Fibroblast of lung (primary cell): ENCODE results near the gene INTS2. TPM values are rescaled to one million over a fixed set of nuclear protein-coding genes. Genes with fewer than 3 reads are reported as not detected.
A peak's percentile ranks its signal among the peaks of the same experiment; 100 is the strongest.

Source experiments
- DNase-seq, 2 donors: peaks; one replicate each; pipeline versions ENCODE4 v3.0.0 to v3.0.0-alpha.2; 2010; ENCODE audit warnings: low read depth in 2 of 2
- H2AFZ ChIP-seq: 2 replicates; pipeline ENCODE4 v1.5.1; 2012; ENCODE audit warnings: low read length, control low read depth, inconsistent platforms
- H3K27ac ChIP-seq: 2 replicates; pipeline ENCODE4 v1.5.1; 2011; ENCODE audit warnings: low read length, control low read depth; ENCODE audit not compliant: insufficient read depth
- H3K27me3 ChIP-seq: 2 replicates; pipeline ENCODE4 v1.5.1; 2011; ENCODE audit warnings: mild to moderate bottlenecking, low read length; ENCODE audit not compliant: control insufficient read depth, insufficient read depth
- H3K36me3 ChIP-seq: 2 replicates; pipeline ENCODE4 v1.5.1; 2011; ENCODE audit warnings: low read length; ENCODE audit not compliant: control insufficient read depth, insufficient read depth
- H3K4me1 ChIP-seq: 2 replicates; pipeline ENCODE4 v1.5.1; 2011; ENCODE audit warnings: low read length; ENCODE audit not compliant: control insufficient read depth, insufficient read depth; ENCODE audit errors: extremely low read depth
- H3K4me2 ChIP-seq: 2 replicates; pipeline ENCODE4 v1.5.1; 2011; ENCODE audit warnings: low read length, control low read depth; ENCODE audit not compliant: insufficient read depth; ENCODE audit errors: extremely low read depth
- H3K4me3 ChIP-seq, 4 experiments: fragments of 200-600 bp in 1 of 4; sonication (generic) in 1 of 4; replicated peaks in 1 of 4; 2 replicates each; pipeline ENCODE4 v1.5.1; 2011 to 2016; ENCODE audit warnings: low read length in 4 of 4, low read depth in 3 of 4, mild to moderate bottlenecking in 3 of 4, control low read depth in 2 of 4, inconsistent platforms in 1 of 4, mixed read lengths in 1 of 4; ENCODE audit not compliant: insufficient read depth in 1 of 4; ENCODE audit errors: control extremely low read depth in 1 of 4
- H3K79me2 ChIP-seq: 2 replicates; pipeline ENCODE4 v1.5.1; 2012; ENCODE audit warnings: mild to moderate bottlenecking, low read length, inconsistent platforms; ENCODE audit not compliant: control insufficient read depth, insufficient read depth
- H3K9ac ChIP-seq: 2 replicates; pipeline ENCODE4 v1.5.1; 2011; ENCODE audit warnings: mild to moderate bottlenecking, low read length, control low read depth; ENCODE audit not compliant: insufficient read depth
- H3K9me3 ChIP-seq: 2 replicates; pipeline ENCODE4 v1.5.1; 2012; ENCODE audit warnings: low read depth, low read length; ENCODE audit not compliant: control insufficient read depth, insufficient read depth
- H4K20me1 ChIP-seq: 2 replicates; pipeline ENCODE4 v1.5.1; 2011; ENCODE audit warnings: low read length; ENCODE audit not compliant: control insufficient read depth, insufficient read depth; ENCODE audit errors: extremely low read depth
- CTCF ChIP-seq, 2 donors: IDR thresholded peaks in 1 of 2; conservative IDR thresholded peaks in 1 of 2; 1 replicate in 1 of 2; 2 replicates in 1 of 2; pipeline ENCODE4 v1.5.1; 2011 to 2012; ENCODE audit warnings: low read length in 2 of 2, control low read depth in 1 of 2, inconsistent platforms in 1 of 2, low read depth in 1 of 2, mild to moderate bottlenecking in 1 of 2
- EZH2 ChIP-seq: IDR thresholded peaks from 2 replicates; pipeline ENCODE4 v1.5.1; 2012; ENCODE audit warnings: low read length, control low read depth, mild to moderate bottlenecking; ENCODE audit errors: missing control alignments
- polyA plus RNA-seq, 2 donors: library from polyadenylated mRNA; depleted of rRNA in 1 of 2; stranded (reverse) in 1 of 2; unstranded in 1 of 2; fragments of >200 nt; gene quantifications; 2 replicates each; pipeline ENCODE4 v1.2.1, GENCODE V29; 2011 to 2012; ENCODE audit warnings: missing spikeins in 1 of 2
- total RNA-seq: library from RNA; depleted of rRNA; stranded (reverse); fragments of >200 nt; gene quantifications from 2 replicates; pipeline ENCODE4 v1.2.1, GENCODE V29; 2014

The INTS2 gene
- total and polyA plus RNA-seq, 2 donors (not counting 1 experiment from before 2014, with no cell fraction given), result 9.3 to 16.0 TPM

GRCh38 chr17:61818225-61818624 is 109.6 kb downstream of the INTS2 start:
- no peak for TF ChIP-seq EZH2
- no peak for TF ChIP-seq CTCF (conservative IDR thresholded peaks at IDR 0.05 in 1 of 2, IDR thresholded peaks at IDR 0.05 in 1 of 2; ENCODE audit: low read depth in 1 of 2, low read length in 2 of 2)
- H4K20me1 ChIP-seq, result no peaks in the 10 kb centered on the region
- no peaks in the 10 kb centered on the region for H3K36me3 ChIP-seq
- no peaks in the 10 kb centered on the region for H3K27me3 ChIP-seq
- no peak overlapping the region for H3K27ac ChIP-seq
- no peak for DNase-seq
- H3K4me3 ChIP-seq, result no peak overlapping the region
- no peaks in the 10 kb centered on the region for H3K79me2 ChIP-seq
- no peaks in the 10 kb centered on the region for H3K4me1 ChIP-seq
- no peak overlapping the region for H3K4me2 ChIP-seq
- no peak overlapping the region for H3K9ac ChIP-seq
- H3K9me3 ChIP-seq, result no peaks in the 10 kb centered on the region
- no peak overlapping the region for H2AFZ ChIP-seq

GRCh38 chr17:61817452-61817851 is 110.3 kb downstream of the INTS2 start:
- no peaks in the 10 kb centered on the region for H4K20me1 ChIP-seq
- H3K36me3 ChIP-seq, result no peaks in the 10 kb centered on the region
- no peaks in the 10 kb centered on the region for H3K4me1 ChIP-seq
- H3K4me2 ChIP-seq, result no peak overlapping the region
- no peak overlapping the region for H3K27ac ChIP-seq
- no peak overlapping the region for H3K9ac ChIP-seq
- H2AFZ ChIP-seq, result no peak overlapping the region
- H3K4me3 ChIP-seq, result no peak overlapping the region
- H3K27me3 ChIP-seq, result no peaks in the 10 kb centered on the region
- DNase-seq, result no peak
- H3K79me2 ChIP-seq, result no peaks in the 10 kb centered on the region
- TF ChIP-seq EZH2, result no peak
- no peak for TF ChIP-seq CTCF (conservative IDR thresholded peaks at IDR 0.05 in 1 of 2, IDR thresholded peaks at IDR 0.05 in 1 of 2; ENCODE audit: low read depth in 1 of 2, low read length in 2 of 2)
- no peaks in the 10 kb centered on the region for H3K9me3 ChIP-seq

- Histone ChIP-seq H3K4me2 (no peak overlapping the region), H3K27me3 (no peaks in the 10 kb centered on the region), H3K4me3 (no peak overlapping the region), H3K27ac (no peak overlapping the region), H3K4me1 (no peaks in the 10 kb centered on the region), H3K9ac (no peak overlapping the region), H3K79me2 (no peaks in the 10 kb centered on the region), H4K20me1 (no peaks in the 10 kb centered on the region), H2AFZ (no peak overlapping the region), H3K36me3 (no peaks in the 10 kb centered on the region), H3K9me3 (no peaks in the 10 kb centered on the region)
- DNase-seq, result peak; percentile 14 to 20
- no peak for TF ChIP-seq EZH2
- TF ChIP-seq CTCF (conservative IDR thresholded peaks at IDR 0.05 in 1 of 2, IDR thresholded peaks at IDR 0.05 in 1 of 2; ENCODE audit: low read depth in 1 of 2, low read length in 2 of 2), result no peak
These were observed 111.2 kb downstream of the INTS2 start for GRCh38 chr17:61816538-61816937.
